Caki2 (cell line): ENCODE data around the gene CROCC2. TPM values are rescaled to one million over a fixed set of nuclear protein-coding genes. Genes with fewer than 3 reads are reported as not detected.

Experiments
- DNase-seq: peaks from one replicate; pipeline ENCODE4 v3.0.0-alpha.2; 2015; ENCODE audit warnings: low read depth
- in situ Hi-C: cut with HindIII; loops from 2 replicates; pipeline ENCODE4 v1.10.0; 2016; ENCODE audit warnings: low sequenced_read_pairs, low pct_unique_long_range_greater_than_20kb, mixed read lengths
- total RNA-seq: library from RNA; depleted of rRNA; stranded (reverse); fragments of >200 nt; shearing (Covaris generic); gene quantifications from 2 replicates; pipeline ENCODE4 v1.2.3, GENCODE V29; 2014; ENCODE audit warnings: low replicate concordance; rRNA removed

CROCC2 gene
- total RNA-seq, result not detected in 2 replicates

- in situ Hi-C loops, result no loop called here
- no peak for DNase-seq
Observed at GRCh38 chr2:240906141-240906910, at the start of gene CROCC2. Gene CROCC2 (plus strand): TSS chr2:240906336. CDS start chr2:240906514, 178 bp downstream.

- no peak for DNase-seq
Observed at GRCh38 chr2:240857039-240858008, 48.8 kb upstream of the CROCC2 start.

GRCh38 chr2:240858321-240858720, 47.8 kb upstream of the CROCC2 start:
- in situ Hi-C loops, result no loop called here
- no peak for DNase-seq

More at GRCh38 chr2:240857039-240858008, 48.8 kb upstream of the CROCC2 start:
- in situ Hi-C loops, result no loop called here

DNA sequence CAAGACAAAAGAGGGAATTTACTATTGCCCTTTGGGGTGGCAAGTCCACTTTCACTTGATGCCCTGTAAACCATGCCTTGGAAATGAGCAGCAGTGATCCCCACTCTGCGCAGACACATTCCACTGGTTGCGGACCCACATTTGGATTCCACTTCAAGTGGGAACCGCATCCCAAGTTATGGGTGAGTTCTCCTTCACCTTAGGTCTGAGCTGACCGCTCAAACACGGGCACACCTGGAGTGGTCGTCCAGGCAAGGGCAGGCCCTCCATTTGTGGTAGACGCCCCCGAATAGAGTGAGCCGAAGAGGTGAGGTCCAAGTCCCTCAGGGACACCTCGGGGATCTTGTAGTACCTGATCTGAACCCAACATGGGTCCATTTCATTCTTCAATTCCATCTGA, 47.3 kb upstream of the CROCC2 start:
- in situ Hi-C loops, result no loop called here
- no peak for DNase-seq

- in situ Hi-C loops, result no loop called here
- no peak for DNase-seq
Observed at GRCh38 chr2:240861547-240861946, 44.6 kb upstream of the CROCC2 start.

GRCh38 chr2:240864475-240864874, 41.7 kb upstream of the CROCC2 start:
- DNase-seq, result no peak
- in situ Hi-C loops, result no loop called here

DNA sequence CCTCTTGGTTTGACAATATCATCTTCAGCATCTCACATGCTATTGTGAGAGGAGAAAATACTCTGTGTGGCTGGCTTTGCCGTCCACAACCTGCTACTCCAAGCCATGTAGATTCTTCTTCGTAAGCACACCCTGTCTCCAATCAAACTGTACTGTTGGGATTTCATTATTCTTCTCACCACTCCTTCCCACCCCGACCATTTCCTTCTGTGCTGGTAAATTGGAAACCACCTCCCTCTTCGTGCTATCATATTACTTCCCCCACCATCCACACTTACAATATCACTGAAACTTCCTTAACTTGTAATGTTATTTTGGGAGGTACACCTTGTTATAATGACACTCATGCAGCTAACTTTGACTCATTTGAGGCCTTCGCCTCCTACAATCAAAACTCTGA, 40.7 kb upstream of the CROCC2 start:
- in situ Hi-C loops, result no loop called here

GRCh38 chr2:240868286-240869108, 37.6 kb upstream of the CROCC2 start, which contains the start of gene AGXT:
Gene AGXT (plus strand): TSS chr2:240868824. CDS start chr2:240868866, 42 bp downstream.
- in situ Hi-C loops, result no loop called here
- DNase-seq, result no peak

More for the DNA sequence above, 40.7 kb upstream of the CROCC2 start:
- no peak for DNase-seq

DNA sequence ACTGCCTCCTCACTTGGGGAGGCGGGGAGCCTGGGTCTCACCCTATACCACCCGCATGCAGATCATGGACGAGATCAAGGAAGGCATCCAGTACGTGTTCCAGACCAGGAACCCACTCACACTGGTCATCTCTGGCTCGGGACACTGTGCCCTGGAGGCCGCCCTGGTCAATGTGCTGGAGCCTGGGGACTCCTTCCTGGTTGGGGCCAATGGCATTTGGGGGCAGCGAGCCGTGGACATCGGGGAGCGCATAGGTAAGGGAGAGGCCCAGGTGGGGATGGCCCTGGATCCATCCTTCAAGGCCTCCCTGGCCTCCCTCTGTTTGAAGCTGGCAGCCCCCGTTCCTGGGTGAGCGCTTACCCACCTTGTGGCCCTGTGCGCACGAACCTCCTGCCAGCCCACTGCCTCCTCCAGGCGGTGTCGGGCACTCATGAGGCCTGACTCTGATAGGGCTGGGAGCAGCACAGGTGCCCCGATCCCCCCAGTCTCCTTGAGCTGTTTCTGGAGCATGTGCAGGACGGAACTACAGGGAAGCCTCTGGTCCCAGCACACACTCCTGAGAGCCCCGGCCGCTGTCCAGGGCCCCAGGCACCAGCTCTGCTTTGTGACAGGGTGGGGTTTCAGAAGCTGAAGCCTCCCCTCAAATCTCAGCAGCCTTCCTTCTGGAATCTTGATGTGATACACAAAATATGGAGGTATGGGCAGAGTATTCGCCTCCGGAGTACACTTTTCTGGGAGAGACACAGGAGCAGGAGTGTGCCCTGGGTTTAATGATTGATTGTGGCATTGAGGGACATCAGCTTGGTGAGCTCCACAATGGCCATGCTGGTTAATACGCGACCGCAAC, 36.8 kb upstream of the CROCC2 start:
- no peak for DNase-seq
- in situ Hi-C loops, result no loop called here

GRCh38 chr2:240869956-240870875, 35.9 kb upstream of the CROCC2 start:
- in situ Hi-C loops, result no loop called here
- no peak for DNase-seq

- DNase-seq, result no peak
- in situ Hi-C loops, result no loop called here
Observed at GRCh38 chr2:240871071-240871958, 34.8 kb upstream of the CROCC2 start.

GRCh38 chr2:240872317-240873097, 33.6 kb upstream of the CROCC2 start:
- in situ Hi-C loops, result no loop called here
- no peak for DNase-seq

DNA sequence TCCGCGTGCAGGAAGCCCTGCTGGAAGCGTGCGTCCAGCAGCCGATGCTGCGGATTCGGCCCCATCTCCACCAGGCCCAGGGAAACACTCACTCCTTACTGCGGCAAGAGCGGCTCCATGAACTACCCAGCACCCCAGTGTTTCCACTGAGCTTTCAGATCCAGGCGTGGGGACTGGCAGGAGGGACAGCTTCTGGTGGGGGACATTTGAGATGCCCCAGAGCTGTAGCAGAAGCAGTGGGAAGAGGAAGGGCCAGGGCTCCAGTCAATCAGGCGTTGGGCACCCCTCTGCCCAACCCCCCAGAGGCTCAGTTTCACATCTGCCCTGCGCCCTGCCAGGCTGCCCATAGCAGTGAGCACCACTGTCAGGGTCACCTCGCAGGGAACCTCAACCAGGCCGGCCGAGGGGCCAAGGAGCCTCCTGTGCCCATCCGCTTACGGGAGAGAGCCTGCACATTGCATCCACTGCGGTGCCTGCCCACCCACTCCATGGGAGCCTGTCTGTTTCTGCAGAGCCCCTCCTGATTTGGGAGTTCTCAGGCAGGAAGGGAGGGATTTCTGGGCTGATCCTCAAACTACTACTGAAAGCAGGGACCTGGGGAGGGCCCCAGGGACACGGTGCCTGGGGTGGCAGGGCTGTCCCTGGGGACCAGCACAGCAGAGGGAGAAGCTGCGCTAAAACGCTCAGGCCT, 32.9 kb upstream of the CROCC2 start:
- in situ Hi-C loops, result no loop called here
- DNase-seq, result no peak
